Testis (tissue), 2 donors: Measurements from ENCODE around the gene CES1.
"Not testable (repeated sequence)": the region's sequence is repeated elsewhere in the genome, so short reads cannot be mapped to it uniquely, and the experiment has no call there.

Experiments used
- POLR2A ChIP-seq: fragments of 450-650 bp; IDR thresholded peaks from one replicate; pipeline ENCODE4 v1.6.1; 2017; ENCODE audit warnings: antibody characterized with exemption, mild to moderate bottlenecking, moderate library complexity
- TF ChIP-seq, protein P1 (sequence below), 3 experiments: fragments of 450-650 bp in 2 of 3; fragments of 200-600 bp in 1 of 3; sonication (generic) in 1 of 3; IDR thresholded peaks; one replicate each; pipeline ENCODE4 v1.5.1; 2016 to 2019; ENCODE audit warnings: antibody characterized with exemption in 3 of 3, mild to moderate bottlenecking in 2 of 3, moderate library complexity in 1 of 3

GRCh38 chr16:55857650-55858049 lies 24.8 kb upstream of the CES1 start:
- TF ChIP-seq POLR2A: not testable (repeated sequence)
- TF ChIP-seq, protein P1, sequence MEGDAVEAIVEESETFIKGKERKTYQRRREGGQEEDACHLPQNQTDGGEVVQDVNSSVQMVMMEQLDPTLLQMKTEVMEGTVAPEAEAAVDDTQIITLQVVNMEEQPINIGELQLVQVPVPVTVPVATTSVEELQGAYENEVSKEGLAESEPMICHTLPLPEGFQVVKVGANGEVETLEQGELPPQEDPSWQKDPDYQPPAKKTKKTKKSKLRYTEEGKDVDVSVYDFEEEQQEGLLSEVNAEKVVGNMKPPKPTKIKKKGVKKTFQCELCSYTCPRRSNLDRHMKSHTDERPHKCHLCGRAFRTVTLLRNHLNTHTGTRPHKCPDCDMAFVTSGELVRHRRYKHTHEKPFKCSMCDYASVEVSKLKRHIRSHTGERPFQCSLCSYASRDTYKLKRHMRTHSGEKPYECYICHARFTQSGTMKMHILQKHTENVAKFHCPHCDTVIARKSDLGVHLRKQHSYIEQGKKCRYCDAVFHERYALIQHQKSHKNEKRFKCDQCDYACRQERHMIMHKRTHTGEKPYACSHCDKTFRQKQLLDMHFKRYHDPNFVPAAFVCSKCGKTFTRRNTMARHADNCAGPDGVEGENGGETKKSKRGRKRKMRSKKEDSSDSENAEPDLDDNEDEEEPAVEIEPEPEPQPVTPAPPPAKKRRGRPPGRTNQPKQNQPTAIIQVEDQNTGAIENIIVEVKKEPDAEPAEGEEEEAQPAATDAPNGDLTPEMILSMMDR (IDR thresholded peaks at IDR 0.05): not testable (repeated sequence)
